Measurements from ENCODE around the gene CTNNA3.
"Not testable (repeated sequence)": the region's sequence is repeated elsewhere in the genome, so short reads cannot be mapped to it uniquely, and the experiment has no call there.

The CTNNA3 gene

DNA sequence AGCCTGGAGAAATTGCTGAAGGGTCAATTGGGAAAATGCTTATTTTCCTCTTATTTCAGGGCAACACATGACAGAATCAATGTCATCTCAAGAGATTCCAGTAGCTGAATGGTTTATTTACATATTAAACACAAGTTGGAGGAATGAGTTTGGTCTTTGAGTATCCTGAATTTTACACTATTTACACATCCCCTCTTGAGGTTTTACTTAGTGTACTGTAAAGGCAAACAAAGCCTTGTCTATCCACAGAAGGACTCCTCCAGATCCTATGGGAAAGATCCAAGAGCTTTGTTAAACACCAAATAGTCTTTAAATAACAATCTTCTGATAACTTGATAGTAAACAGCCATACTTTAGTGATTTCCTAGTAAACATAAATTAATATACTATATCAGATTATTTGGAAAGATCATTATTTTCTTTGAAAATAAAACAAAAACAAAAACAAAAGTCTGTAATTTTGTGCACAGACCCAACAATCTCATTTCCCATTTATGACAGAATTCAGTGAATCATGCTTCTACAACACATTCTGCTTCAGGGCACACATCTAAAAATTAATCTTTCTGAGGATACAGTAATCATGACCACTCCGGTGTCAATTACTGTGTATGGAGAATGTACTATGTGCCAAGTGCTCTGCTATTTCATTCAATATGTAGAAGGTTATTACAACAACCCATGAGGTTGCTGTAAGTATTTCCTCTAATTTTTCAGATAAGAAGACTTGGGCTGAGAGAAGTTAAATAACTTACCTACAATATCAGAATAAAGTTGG is 1345.2 kb downstream of the CTNNA3 start:
- no peak for DNase-seq

DNA sequence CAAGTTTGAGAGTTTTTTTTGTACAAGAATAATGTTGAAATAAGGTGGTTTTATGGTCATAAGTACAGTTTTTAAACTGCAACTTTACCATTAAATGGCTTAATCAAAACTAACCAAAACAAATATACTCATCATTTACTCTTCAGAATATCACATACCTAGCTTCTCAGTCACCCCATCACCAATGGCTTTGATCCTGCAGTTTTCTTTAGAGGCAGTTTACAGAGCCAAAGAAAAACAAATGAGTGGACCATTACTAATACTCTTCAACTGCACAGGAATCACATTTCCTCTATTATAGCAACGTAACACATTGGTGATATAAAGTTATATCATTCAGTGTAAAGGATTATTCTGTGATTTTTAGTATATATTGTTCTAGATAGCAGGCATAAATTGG is 1346.3 kb downstream of the CTNNA3 start:
- no peak for DNase-seq

DNA sequence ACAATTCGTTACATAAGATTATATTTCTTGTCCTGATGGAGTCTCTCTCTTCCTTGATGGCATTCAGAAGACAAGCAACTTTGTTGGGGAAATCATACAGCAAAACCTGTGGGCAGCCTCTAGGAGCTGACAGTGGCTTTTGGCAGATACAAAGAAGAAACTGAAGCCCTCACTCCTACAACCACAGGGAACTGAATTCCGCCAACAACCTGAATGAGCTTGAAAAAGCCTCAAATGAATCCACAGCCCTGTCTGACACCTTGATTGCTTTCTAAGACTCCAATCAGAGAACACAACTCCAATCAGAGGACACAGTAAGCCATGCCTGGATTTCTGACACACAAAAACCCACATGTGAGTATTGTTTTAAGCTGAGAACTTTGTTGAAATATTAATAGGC is 1346.9 kb downstream of the CTNNA3 start:
- DNase-seq, result no peak

DNA sequence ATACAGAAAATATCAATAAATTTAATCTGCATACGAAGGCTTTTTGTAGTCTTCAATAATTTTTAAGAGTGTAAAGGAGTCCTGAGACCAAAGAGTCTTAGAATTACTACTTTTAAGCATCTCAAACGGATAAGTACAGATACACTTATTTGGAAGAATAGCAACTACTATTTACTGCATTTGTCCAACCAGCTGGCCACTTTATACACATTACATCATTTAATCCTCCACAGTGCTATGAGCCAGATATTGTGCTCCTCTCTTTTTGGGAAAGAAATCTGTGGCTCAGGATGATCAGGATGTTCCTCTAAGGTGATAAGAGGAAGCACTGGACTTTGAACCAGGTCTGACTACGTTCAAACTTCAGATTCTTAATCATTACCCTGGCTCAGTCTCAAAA is 1358.8 kb downstream of the CTNNA3 start:
- DNase-seq, result no peak

DNA sequence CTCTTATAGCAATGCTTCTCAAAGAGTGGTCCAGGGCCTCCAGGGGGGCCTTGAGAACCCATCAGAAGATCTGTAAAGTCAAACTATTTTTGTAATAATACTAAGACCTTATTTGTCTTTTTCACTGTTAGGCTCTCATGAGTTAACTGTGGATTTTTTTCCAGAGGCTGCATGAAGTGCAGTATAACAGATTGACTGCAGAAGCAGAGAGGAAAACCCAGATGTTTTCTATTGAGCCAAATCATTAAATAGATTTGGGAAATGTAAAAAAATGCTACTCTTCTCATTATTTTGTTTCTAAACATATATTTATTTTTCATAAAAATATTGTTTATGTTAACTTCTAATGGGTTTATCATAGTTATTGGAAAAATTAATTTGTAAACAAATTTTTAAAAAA is 1359.2 kb downstream of the CTNNA3 start:
- DNase-seq, result no peak

DNA sequence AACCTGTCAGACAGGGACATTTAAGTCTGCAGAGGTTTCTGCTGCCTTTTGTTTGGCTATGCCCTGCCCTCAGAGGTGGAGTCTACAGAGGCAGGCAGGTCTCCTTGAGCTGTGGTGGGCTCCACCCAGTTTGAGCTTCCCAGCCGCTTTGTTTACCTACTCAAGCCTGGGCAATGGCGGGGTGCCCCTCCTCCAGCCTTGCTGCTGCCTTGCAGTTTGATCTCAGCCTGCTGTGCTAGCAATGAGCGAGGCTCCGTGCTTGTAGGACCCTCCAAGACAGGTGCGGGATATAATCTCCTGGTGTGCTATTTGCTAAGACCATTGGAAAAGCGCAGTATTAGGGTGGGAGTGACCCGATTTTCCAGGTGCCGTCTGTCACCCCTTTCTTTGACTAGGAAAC is 1360.2 kb downstream of the CTNNA3 start:
- DNase-seq, result not testable (repeated sequence)

DNA sequence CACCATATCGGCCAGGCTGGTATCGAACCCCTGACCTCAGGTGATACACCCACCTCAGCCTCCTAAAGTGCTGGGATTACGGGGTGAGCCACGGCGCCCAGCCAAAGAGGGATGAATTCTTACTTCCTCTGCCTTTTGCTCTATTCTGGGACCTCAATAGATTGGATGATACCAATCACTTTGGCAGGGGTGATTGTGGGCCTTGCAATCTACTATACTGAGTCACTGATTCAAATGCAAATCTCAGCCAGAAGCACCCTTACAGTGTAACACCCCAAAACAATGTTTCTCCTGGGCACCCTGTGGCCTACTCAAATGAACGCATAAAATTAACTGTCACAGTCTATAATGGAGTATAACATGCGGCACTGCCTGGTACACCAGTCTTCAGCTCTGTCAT is 1366.8 kb downstream of the CTNNA3 start:
- DNase-seq, result no peak

DNA sequence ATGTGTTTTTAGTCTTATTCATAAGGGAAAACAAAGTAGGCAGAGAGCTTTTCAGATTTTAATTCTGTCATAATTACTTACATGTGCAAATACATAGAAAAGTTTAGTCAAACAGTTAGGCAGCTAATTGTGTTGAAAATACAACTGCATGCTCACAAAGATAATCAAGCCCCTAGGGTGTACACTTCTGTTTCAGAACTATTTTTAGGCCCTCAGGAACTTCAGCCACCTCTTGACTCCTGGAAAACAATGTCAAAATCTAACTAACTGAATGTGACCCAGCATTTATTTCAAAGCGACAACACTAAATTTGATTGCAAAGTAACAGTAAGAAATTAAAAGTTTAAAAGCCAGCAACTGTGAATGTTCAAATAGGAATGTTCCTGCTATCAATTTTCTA is 1369.1 kb downstream of the CTNNA3 start:
- no peak for DNase-seq

DNA sequence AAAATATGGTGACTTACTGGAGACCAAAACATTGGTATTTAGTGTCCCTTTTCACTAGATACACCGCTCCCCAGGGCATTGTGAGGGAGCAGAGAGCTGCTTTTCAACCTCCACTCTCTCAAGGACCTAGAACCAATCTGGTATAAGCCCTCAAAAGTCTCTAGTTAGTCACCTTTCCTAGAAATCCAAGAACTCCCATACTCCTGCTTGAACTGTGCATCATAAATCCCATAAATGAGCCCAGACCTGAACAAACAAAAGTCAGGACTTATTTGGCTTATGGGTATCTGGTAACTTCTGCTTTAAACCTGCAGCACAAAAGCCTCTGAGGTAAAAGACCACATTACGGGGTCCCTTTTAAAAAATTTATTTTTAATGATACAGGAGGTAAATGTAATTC is 1373.2 kb downstream of the CTNNA3 start:
- no peak for DNase-seq

DNA sequence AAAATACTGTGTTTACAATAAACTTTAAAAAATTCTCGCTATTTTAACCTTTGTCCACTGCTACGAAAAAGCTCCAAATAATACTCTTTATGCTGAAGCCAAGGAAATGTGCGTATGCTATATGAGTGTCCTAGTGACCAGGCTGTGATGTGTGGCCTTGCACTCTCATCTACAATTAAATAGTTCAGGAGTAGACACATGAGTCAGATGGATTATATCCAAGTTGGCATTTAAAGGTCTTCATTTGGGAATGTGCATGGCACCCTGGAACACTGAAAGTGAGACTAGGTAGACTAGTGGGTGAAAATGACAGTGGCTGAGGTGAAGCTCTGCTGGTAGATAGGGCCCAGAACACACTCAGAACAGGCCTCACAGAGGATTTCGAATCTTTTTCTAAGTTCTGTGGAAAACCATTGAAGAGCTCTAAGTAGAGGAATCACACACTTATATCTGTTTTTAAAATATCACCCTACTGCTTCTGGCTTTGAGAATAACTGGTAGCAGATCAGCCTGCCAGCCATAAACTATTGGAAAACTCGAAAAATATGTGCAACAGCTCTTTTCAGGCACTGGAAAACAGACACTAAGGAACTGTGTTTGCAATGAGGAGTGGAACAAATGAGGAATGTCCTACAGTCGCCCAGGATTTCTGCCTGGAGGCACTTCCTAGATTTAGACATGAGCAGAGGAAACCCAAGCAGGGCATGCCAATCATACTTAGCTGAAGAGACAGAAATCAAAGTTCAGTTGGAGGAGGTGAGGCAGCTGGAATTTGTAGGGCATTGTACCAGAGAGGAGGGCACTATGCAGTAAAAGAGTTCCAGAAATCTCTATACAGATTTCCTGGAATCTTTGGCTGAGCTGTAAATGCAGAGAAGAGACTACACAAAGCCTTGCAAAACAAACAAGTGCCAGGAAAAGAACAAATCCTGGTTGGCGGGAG is 1374.0 kb downstream of the CTNNA3 start:
- DNase-seq, result no peak

DNA sequence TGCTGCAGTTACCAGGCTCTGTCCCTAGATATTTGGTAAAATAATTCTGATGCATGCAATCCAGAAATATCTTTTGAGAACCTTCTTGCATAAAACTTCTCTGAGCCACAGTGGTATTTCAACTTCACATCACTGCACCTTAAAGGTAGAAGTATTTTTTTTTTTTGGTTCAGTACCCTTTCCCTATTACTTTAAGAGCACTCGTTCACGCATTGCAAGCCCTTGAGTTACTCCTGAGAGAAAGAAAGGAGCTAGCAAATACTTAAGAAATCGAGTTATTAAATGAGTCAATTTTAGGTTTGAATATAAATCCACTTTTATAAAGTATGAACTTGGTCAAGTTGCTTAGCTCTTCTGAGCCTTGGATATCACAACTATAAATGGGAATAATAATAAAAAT is 1377.2 kb downstream of the CTNNA3 start:
- no peak for DNase-seq

DNA sequence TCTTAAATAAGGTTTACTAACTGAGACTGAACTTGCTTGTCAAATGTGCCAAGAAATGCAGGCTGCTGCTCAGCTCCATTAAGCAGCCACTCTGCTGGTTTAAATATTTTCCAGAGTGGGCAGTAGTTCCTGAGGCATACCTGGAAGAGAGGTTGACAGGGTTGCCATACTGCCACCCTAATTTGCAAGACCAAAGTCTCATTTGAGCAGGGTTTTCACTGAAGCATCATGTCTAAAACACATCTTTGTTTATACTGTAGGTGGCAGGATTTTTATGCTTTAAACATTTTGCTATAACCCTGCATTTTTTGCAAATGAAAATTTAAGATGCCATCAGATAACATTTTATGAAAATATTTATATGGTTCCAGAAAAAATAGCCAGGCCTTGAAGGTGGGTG is 1388.2 kb downstream of the CTNNA3 start:
- no peak for DNase-seq

DNA sequence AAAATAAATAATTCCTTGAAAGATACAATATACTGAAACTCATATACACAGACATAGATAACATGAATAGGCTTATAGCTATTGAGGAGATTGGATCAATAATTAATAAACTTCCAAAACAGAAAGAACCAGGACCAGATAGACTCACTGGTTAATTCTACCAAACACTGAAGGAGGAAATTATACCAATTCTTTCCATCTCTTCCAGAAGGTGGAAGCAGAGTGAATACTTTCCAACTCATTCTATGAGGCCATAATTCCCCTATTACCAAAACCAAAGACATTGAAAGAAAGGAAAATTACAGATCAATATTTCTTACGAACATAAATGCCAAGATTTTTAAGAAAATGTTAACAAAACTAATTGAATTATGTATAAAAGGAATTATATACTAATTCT is 1394.9 kb downstream of the CTNNA3 start:
- DNase-seq, result no peak

DNA sequence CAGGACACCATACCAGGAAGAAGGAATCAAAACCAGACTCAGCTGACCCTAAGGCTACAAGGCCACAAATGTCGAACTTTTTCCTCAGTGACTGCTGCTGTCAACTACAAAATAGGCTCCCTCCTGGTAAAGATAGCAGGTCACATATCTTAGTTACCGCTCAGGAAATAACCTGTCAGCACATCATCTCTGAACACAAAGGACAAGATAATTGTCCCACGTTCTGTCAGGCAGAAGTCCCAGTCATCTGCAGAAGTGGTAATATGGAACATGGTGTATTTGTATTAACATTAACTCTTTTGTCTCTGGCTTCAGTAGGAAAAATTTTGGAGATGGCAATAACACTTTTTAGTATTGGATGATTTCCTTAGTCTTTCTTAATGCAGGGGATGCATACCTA is 1400.4 kb downstream of the CTNNA3 start:
- DNase-seq, result no peak

DNA sequence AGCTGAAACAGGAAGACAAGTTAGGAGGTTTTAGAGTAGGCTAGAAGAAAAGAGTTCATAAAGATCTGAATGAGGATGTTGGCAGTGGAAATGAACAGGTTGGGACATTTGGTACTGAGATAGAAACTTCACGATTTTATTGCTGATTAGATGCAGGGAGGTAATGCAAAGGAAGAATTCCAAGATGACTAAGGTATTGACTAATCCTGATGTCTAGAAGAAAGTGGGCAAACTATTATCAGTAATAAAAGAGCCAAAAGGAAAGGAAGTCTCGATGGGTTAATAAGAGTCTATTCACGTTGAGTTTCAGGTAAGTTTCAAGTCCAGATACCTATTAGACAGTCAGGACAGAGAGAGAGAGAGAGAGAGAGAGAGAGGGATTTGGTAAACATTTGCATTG is 1401.5 kb downstream of the CTNNA3 start:
- DNase-seq, result no peak

DNA sequence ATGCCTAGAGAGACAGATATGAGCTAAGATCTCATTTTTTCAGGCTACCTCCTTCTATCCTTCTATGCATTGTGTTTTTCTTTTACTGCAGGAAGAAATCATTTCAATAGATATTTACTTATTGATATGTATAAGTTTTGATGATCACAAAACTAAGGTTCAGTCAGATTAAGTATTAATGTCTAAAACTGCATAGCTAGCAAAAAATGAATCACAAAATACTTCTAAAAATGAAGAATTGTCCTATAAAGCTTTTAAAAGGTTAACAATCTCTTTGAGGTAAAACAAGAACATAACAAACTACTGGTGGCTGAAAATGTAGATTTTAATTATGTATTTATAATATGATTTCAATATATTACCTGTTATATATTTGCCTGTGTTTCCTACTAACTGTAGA is 1403.1 kb downstream of the CTNNA3 start:
- DNase-seq, result no peak

DNA sequence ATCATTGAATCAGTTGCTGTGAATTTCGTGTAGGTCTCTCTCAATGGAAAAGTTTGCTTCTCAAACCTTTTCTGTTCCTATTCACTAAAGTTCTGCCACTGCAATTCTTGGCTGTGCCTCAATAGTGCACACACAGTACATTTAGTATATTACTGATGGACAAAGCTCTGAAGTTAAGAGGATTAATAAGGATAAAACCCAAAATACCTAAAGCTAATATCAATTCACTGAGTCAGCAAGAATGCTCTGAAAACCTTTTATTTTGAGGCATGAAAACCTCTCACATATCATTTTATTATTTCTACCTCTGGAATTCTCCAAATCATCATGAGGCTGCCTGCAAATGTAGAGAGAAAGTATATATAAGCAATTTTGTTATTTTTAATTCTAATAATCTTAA is 1403.5 kb downstream of the CTNNA3 start:
- DNase-seq, result no peak

DNA sequence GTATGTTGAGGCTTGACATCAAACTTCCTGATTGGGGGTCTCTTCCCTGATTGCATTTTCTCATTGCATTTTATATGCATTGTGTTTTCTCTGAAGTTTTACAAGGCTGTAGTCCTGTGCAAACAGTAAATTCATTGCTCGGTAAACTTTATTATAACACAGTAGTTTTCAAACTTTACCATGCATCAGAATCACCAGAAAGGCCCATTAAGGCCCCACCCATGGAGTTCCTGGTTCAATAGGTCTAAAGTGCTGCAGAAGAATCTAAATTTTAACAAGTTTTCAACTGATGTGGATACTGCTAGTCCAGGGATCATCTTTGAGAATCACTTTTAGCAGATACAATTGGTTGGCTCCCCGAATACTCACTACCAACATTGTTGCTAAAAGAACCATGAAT is 1404.9 kb downstream of the CTNNA3 start:
- DNase-seq, result no peak

DNA sequence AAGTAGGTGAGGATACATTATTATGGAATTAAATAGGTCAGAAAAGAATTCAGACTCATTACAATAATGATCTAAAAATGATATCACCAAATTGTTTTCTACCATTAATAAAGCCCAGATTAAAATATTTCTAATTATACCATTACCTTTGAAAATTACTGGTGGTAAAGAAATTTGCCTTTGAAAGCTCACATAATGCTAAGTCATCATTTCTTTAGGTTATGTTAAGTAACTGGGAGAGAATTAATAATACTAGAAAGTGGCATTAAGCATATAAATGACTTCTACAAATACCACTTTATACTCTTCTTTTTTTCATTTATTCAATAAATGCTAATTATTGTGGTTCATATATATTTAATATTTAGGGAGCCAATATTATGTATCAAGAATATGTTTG is 1411.4 kb downstream of the CTNNA3 start:
- no peak for DNase-seq

DNA sequence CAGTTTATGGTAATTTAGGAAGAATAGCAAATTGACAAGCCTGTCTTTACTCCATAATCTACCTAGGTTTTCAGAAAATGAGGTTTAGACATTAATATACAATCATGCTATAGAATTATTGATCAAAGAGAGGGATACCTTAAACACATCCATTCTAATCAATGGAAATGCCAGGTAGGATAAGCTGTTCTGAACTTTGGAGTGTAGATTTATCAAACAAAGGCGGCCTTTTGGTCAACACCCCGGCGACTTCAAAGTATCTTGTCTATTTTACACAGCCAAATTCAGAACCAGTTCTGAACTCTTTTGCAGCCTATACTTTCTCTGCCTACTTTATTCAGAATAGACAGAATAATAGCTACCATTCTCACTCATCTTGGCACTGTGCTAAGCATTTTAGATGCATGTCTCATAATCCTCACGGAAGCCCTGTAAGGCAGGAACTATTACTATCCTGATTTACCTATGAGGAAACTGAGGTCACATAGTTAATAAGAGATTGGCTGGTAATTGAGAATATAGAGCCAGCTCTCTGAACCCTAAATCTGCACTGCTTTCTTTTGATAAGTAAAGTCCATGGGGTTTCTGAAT is 1412.0 kb downstream of the CTNNA3 start:
- DNase-seq, result no peak

DNA sequence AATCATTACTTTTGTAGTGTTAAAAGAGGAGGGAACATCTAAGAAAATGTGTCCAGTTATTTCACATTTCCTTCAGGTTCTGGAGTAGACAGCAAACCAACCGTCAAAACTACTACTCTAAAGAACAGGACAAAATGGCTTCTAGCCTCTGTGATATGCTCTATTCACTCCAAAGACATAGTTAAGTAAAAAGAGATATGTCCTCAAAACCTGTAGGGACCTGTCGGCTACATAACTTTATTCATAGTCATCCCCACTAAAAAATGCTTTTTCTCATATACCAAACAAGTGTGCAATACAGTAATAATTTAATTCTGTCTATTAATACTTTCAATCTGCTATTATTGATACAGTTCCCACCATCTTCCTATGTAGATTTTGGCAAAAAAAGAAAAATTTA is 1412.9 kb downstream of the CTNNA3 start:
- DNase-seq, result no peak

DNA sequence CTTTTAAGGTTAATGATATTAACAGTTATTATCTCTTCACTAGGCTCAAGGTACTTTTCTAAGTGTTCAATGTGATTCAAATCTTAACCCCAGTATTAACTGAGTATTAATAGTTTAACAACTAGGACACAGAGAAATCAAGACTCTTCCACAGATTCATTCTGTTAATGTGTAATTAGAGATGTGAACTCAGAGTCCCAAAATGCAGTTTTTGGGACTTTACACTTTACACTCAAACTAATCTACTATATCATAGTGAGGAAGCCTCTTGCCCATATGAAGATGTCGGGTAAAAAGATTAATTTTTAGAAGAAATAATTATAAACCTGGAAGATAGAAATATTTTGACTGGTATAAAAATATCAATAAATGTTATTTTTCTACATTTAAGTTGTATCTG is 1414.7 kb downstream of the CTNNA3 start:
- no peak for DNase-seq

DNA sequence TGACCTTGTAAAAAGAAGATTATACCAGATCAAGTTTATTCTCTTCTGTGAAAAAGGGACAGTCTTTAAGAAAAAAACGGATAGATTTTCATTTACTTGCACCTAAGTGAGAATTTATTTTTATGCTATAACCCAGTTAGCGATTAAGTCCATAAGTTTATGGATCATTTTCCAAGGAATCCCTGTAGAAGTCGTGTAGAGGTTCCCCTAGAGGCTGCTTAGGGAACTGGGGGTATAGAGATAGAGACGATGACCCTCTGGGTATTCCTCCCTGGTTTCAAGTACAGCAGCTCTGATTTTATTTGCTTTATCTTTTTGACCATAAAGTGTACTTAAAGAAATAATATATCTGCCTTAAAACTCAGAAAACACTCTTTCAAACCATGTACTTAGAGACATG is 1418.5 kb downstream of the CTNNA3 start:
- DNase-seq, result no peak

DNA sequence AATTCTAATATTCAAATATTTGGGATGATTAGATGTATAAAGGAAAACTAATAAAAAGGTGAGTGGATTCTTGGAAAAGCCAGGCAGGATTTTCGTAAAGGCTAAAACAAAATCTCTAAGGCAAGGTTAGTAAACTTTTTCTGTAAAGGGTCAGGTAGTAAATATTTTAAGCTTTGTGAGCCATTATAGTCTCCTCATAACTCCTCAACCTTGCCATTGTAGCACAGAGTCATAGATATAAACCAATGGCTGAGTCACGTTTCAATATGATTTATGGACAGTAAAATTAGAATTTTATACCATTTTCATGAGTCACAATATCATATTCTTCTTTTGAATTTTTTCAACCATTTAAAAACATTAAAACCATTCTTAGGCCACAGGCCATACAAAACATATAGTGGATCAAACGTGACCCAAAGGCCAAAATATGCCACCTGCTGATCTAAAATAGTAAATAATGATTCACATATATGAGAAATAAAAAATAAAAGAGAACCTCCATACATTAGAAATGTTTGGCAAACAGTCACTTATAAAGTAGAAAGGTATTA is 1422.0 kb downstream of the CTNNA3 start:
- no peak for DNase-seq

All from CD4-positive, alpha-beta T cell treated with Interleukin-10 for 1 hour (primary cell).